ENCODE results near the gene SPAG7. TPM values are rescaled to one million over a fixed set of nuclear protein-coding genes. Genes with fewer than 3 reads are reported as not detected.

Gene SPAG7
- total RNA-seq, 1 experiment from 2014 or later = 23.1 TPM

DNA sequence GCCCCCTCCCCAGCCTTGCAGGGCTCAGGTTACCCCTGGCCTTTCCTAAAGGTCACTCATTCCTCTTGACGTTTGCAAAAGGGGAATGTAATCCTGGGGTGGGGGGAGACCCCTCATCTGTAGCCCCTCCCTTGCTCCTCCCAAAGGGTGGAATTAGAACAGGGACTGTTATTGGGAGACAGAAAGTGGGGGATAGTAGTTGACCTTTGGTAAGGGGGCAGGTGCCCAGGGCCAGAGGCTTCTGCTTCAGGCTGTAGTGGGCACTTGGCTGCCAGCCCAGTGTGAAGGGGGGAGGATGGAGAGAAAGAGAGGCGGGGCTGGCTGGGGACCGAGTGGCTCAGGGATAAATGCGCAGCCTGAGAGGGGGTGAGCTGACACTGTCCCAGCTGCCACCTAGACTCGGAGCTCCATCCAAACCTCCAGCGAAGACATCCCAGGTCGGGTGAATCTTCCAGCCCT is 16.8 kb downstream of the SPAG7 start, which contains the start of gene ENO3:
TSS of gene ENO3 (plus strand) at position 374 of the 459 bp plus-strand sequence. CDS start 711 bp downstream, outside the sequence.
- Mint-ChIP-seq H3K27me3 (ENCODE audit: insufficient read depth, unreplicated experiment) (no peaks in the 10 kb centered on the region), H3K4me1 (ENCODE audit: low read depth, unreplicated experiment) (peaks cover 10% of the 10 kb centered on the region), H3K9me3 (ENCODE audit: unreplicated experiment) (no peaks in the 10 kb centered on the region), H3K27ac (ENCODE audit: unreplicated experiment) (peak within 1 kb of the TSS; percentile 88), H3K4me3 (ENCODE audit: unreplicated experiment) (peak within 1 kb of the TSS; percentile 85), H3K36me3 (ENCODE audit: insufficient read depth, unreplicated experiment) (peaks cover 19% of the 10 kb centered on the region)
- intact Hi-C loops (cut with micrococcal nuclease; ENCODE audit: unreplicated experiment) = no loop called here
- no peaks in the 10 kb centered on the region for H3K36me3 ChIP-seq (ENCODE audit: control insufficient read depth, insufficient read depth, low read length)
- DNase-seq = no peak
- H3K4me1 ChIP-seq = peaks cover 15% of the 10 kb centered on the region
- no TSS peak for BruUV-seq (replicated peaks)
- H3K9me3 ChIP-seq = no peaks in the 10 kb centered on the region
- TF ChIP-seq, protein P1, sequence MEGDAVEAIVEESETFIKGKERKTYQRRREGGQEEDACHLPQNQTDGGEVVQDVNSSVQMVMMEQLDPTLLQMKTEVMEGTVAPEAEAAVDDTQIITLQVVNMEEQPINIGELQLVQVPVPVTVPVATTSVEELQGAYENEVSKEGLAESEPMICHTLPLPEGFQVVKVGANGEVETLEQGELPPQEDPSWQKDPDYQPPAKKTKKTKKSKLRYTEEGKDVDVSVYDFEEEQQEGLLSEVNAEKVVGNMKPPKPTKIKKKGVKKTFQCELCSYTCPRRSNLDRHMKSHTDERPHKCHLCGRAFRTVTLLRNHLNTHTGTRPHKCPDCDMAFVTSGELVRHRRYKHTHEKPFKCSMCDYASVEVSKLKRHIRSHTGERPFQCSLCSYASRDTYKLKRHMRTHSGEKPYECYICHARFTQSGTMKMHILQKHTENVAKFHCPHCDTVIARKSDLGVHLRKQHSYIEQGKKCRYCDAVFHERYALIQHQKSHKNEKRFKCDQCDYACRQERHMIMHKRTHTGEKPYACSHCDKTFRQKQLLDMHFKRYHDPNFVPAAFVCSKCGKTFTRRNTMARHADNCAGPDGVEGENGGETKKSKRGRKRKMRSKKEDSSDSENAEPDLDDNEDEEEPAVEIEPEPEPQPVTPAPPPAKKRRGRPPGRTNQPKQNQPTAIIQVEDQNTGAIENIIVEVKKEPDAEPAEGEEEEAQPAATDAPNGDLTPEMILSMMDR (IDR thresholded peaks at IDR 0.05; ENCODE audit: insufficient read depth in 1 of 2, low read depth in 1 of 2, low read length in 1 of 2, severe bottlenecking in 1 of 2, unreplicated experiment in 1 of 2) = no peak
- H3K4me3 ChIP-seq (ENCODE audit: low read depth, low read length) = peak within 1 kb of the TSS; percentile 57
- POLR2A ChIA-PET = interaction anchor here (1.0 to 3.0 kb wide), 2 partner anchors 11 to 16 kb away, joined by 4 to 13 read pairs; partner anchors contain the start of genes RNF167, SLC25A11 and SPAG7
- H3K27me3 ChIP-seq (replicated peaks; ENCODE audit: control insufficient read depth, insufficient read depth, low read length) = no peaks in the 10 kb centered on the region
- CTCF ChIA-PET = interaction anchor here (1.4 kb wide), 1 partner anchor 16 kb away, joined by 5 read pairs; the partner anchor contains the start of gene SPAG7

DNA sequence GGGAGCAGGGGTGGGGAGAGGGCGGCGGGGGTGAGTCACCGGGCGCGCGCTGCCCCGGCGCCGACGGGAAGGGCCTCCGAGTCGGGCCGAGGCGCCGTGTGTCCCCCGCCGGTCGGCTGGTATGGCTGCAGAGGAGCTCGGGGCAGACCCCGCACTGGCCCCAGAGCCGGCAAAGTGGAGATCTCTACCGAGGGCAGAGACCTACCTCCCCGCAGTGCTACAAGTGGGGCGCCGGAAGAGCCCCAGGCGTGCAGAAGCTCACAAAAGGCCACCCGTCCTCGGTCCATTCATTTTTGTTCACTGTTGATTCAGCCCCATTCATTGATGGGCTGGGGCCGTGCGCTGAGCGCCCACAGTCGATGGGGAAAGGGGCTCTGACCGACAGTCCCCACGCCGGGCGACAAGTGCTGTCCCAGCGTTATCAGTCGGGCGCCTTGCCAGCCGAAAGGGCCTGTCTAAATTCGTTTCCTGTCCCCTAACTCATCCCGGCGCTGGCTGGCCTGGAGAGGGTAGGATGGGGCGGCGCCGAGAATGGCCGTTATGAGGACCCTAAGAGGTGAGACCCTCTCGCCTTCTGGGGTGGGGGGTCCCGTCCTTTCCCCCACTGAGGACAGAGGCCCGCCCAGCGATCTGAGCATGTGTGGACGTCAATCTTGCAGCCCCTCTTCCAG is 17.4 kb downstream of the SPAG7 start:
- no peak for DNase-seq
- TF ChIP-seq, protein P1 (IDR thresholded peaks at IDR 0.05; ENCODE audit: insufficient read depth in 1 of 2, low read depth in 1 of 2, low read length in 1 of 2, severe bottlenecking in 1 of 2, unreplicated experiment in 1 of 2) = no peak
- H3K4me1 Mint-ChIP-seq (ENCODE audit: low read depth, unreplicated experiment) = peaks cover 10% of the 10 kb centered on the region
- Histone ChIP-seq H3K9me3 (no peaks in the 10 kb centered on the region), H3K4me1 (peaks cover 15% of the 10 kb centered on the region), H3K4me3 (ENCODE audit: low read depth, low read length) (peak overlapping the region; percentile 57), H3K27me3 (replicated peaks; ENCODE audit: control insufficient read depth, insufficient read depth, low read length) (no peaks in the 10 kb centered on the region), H3K36me3 (ENCODE audit: control insufficient read depth, insufficient read depth, low read length) (no peaks in the 10 kb centered on the region; the same call in 1 of the 2 replicates)
- ChIA-PET CTCF (interaction anchor here (1.0 kb wide), 1 partner anchor 10 kb away, joined by 3 read pairs; the partner anchor contains the start of gene RNF167), POLR2A (interaction anchor here (0.6 to 1.0 kb wide), 2 partner anchors 17 to 144 kb away, joined by 4 to 9 read pairs; partner anchors contain the start of gene SPAG7)
- peaks cover 24% of the 10 kb centered on the region for H3K36me3 Mint-ChIP-seq (ENCODE audit: insufficient read depth, unreplicated experiment)
- no peaks in the 10 kb centered on the region for H3K9me3 Mint-ChIP-seq (ENCODE audit: unreplicated experiment)
- H3K4me3 Mint-ChIP-seq (ENCODE audit: unreplicated experiment) = peak overlapping the region; percentile 85
- H3K27ac Mint-ChIP-seq (ENCODE audit: unreplicated experiment) = peak overlapping the region; percentile 88
- intact Hi-C loops (cut with micrococcal nuclease; ENCODE audit: unreplicated experiment) = no loop called here
- no peaks in the 10 kb centered on the region for H3K27me3 Mint-ChIP-seq (ENCODE audit: insufficient read depth, unreplicated experiment)
- BruUV-seq (replicated peaks) = TSS peak; percentile 72

DNA sequence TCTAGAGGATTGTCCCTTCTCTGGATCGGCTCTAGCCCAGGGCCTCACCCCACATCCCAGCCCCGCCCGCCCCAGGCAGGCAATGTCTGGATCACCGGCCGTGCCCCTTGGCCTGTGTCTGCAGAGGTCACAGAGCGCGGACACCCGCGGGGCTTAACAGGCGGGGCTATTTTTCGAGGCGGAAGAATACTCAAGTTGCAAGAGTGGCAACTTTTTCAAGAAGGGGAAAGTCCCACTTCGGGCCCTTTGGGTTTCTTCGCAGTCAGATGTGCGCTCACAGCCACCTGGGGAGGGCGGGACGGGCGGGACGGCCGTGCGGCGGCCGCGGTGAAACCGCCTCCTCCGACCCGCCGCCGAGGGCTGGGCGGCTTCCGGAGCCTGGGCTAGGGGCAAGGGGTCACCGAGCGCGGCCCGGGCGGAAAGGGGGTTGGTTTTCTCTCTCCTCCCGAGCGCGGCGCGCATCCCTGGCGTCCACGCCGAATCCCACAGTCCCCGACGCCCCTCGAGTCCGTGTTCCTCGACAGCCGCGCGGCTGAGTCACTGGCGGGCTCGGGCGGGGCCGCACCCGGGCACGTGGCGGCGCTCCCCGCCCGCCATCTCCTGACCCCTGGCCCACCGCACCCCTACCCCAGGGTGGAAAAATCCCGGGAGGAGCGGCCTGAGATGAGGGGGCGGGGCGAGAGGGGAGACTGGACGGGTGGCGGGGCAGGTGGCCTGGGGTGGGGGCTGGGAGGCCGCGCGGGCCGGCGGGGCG is 18.1 kb downstream of the SPAG7 start:
- Mint-ChIP-seq H3K9me3 (ENCODE audit: unreplicated experiment) (no peaks in the 10 kb centered on the region), H3K27me3 (ENCODE audit: insufficient read depth, unreplicated experiment) (no peaks in the 10 kb centered on the region), H3K27ac (ENCODE audit: unreplicated experiment) (peak overlapping the region; percentile 88), H3K4me1 (ENCODE audit: low read depth, unreplicated experiment) (peaks cover 10% of the 10 kb centered on the region), H3K4me3 (ENCODE audit: unreplicated experiment) (peak overlapping the region; percentile 85), H3K36me3 (ENCODE audit: insufficient read depth, unreplicated experiment) (peaks cover 28% of the 10 kb centered on the region)
- no peaks in the 10 kb centered on the region for H3K27me3 ChIP-seq (replicated peaks; ENCODE audit: control insufficient read depth, insufficient read depth, low read length)
- no TSS peak for BruUV-seq (replicated peaks)
- POLR2A ChIA-PET = interaction anchor here (1.0 to 1.7 kb wide), 2 partner anchors 18 kb away, joined by 9 to 16 read pairs; partner anchors contain the start of gene SPAG7
- intact Hi-C loops (cut with micrococcal nuclease; ENCODE audit: unreplicated experiment) = loop anchor here (1.0 kb wide), 2 partner anchors 9 to 18 kb away; partner anchors contain the start of genes RNF167, SLC25A11 and SPAG7
- peak; percentile 87 to 89 for DNase-seq
- peaks cover 15% of the 10 kb centered on the region for H3K4me1 ChIP-seq
- no peaks in the 10 kb centered on the region; the same call in 1 of the 2 replicates for H3K36me3 ChIP-seq (ENCODE audit: control insufficient read depth, insufficient read depth, low read length)
- TF ChIP-seq, protein P1 (IDR thresholded peaks at IDR 0.05; ENCODE audit: insufficient read depth in 1 of 2, low read depth in 1 of 2, low read length in 1 of 2, severe bottlenecking in 1 of 2, unreplicated experiment in 1 of 2) = no peak
- H3K4me3 ChIP-seq (ENCODE audit: low read depth, low read length) = peak overlapping the region; percentile 97
- no peaks in the 10 kb centered on the region for H3K9me3 ChIP-seq
- CTCF ChIA-PET = interaction anchor here (1.0 kb wide), 1 partner anchor 9 kb away, joined by 3 read pairs; the partner anchor contains the start of gene RNF167

Data from Caco-2 (cell line).